A549 (cell line): ENCODE measurements around the gene TCN2. TPM values are rescaled to one million over a fixed set of nuclear protein-coding genes. Genes with fewer than 3 reads are reported as not detected.
A peak's percentile ranks its signal among the peaks of the same experiment; 100 is the strongest.

Experiments used
- ATAC-seq, 2 experiments: fragments of 200-7000 bp in 1 of 2; fragments of >200 bp in 1 of 2; cut with Nextera tagmentation in 1 of 2; cut with Tn5 transposase in 1 of 2; 3 replicates each; pipeline versions ENCODE4 v1.8.0 to v1.9.1; 2018 to 2020; ENCODE audit warnings: mild to moderate bottlenecking in 1 of 2, moderate library complexity in 1 of 2
- CTCF ChIA-PET: fragments of 300-600 bp; sonication (Branson Sonifier 250); formaldehyde crosslinking; extraction: SDS; loops from one replicate; lab custom pipeline; 2021; ENCODE audit warnings: antibody characterized with exemption, inconsistent platforms; lab: Yijun Ruan, JAX
- POLR2A ChIA-PET: fragments of 350-600 bp; formaldehyde crosslinking; extraction: SDS; loops from one replicate; lab custom pipeline; 2021; ENCODE audit warnings: antibody characterized with exemption, inconsistent platforms; lab: Yijun Ruan, JAX
- DNase-seq, 2 experiments: peaks; one replicate each; pipeline versions ENCODE4 v3.0.0 to v3.0.0-alpha.2; 2011 to 2016; ENCODE audit warnings: low read depth in 1 of 2, low spot score in 1 of 2
- FAIRE-seq: peaks from 2 replicates; lab custom pipeline; 2011; peaks lifted over from hg19 to GRCh38; lab: Jason Lieb, UNC
- H3K27ac ChIP-seq, 2 experiments: fragments of >200 bp; sonication (Bioruptor Twin); formaldehyde crosslinking; 3 replicates each; pipeline ENCODE4 v1.5.1; 2016 to 2017
- H3K4me1 ChIP-seq: fragments of >200 bp; sonication (Bioruptor Twin); formaldehyde crosslinking; 3 replicates; pipeline ENCODE4 v1.6.1; 2016
- H3K4me2 ChIP-seq: fragments of >200 bp; sonication (Bioruptor Twin); formaldehyde crosslinking; 3 replicates; pipeline ENCODE4 v1.6.1; 2016
- H3K4me3 ChIP-seq: fragments of >200 bp; sonication (Bioruptor Twin); formaldehyde crosslinking; 3 replicates; pipeline ENCODE4 v1.5.1; 2016
- H3K9me3 ChIP-seq: fragments of >200 bp; sonication (Bioruptor Twin); formaldehyde crosslinking; 3 replicates; pipeline ENCODE4 v1.6.1; 2016
- BHLHE40 ChIP-seq: IDR thresholded peaks from 2 replicates; pipeline ENCODE4 v1.6.1; 2012; ENCODE audit warnings: low read depth, low read length, inconsistent platforms
- CBX8 ChIP-seq: fragments of 200-600 bp; sonication (generic); IDR thresholded peaks from 2 replicates; pipeline ENCODE4 v1.6.1; 2016
- CEBPB ChIP-seq, 2 experiments: fragments of >200 bp in 1 of 2; sonication (Bioruptor Twin) in 1 of 2; formaldehyde crosslinking in 1 of 2; IDR thresholded peaks; 2 replicates each; pipeline ENCODE4 v1.6.1; 2012 to 2016
- CHD2 ChIP-seq: fragments of 150-350 bp; IDR thresholded peaks from 2 replicates; pipeline ENCODE4 v1.6.1; 2014; ENCODE audit warnings: low read length; ENCODE audit not compliant: partially characterized antibody
- CHD4 ChIP-seq: fragments of 200-600 bp; sonication (generic); IDR thresholded peaks from 2 replicates; pipeline ENCODE4 v1.6.1; 2016; ENCODE audit warnings: antibody characterized with exemption, mild to moderate bottlenecking, borderline replicate concordance
- E2F6 ChIP-seq: IDR thresholded peaks from 2 replicates; pipeline ENCODE4 v1.6.1; 2012; ENCODE audit warnings: low read depth, borderline replicate concordance
- EHMT2 ChIP-seq: fragments of 200-600 bp; sonication (generic); IDR thresholded peaks from 2 replicates; pipeline ENCODE4 v1.6.1; 2016; ENCODE audit warnings: antibody characterized with exemption, low read depth, mild to moderate bottlenecking, moderate library complexity
- EP300 ChIP-seq, 2 experiments: fragments of >200 bp; sonication (Bioruptor Twin); formaldehyde crosslinking; IDR thresholded peaks; 2 replicates in 1 of 2; 3 replicates in 1 of 2; pipeline ENCODE4 v1.6.1; 2016 to 2017
- FOSB ChIP-seq: fragments of 250-450 bp; sonication (Bioruptor Pico); IDR thresholded peaks from 2 replicates; pipeline ENCODE4 v1.5.0; 2020; ENCODE audit warnings: mild to moderate bottlenecking, moderate library complexity
- HMGXB4 ChIP-seq: fragments of 250-450 bp; sonication (Bioruptor Pico); IDR thresholded peaks from 2 replicates; pipeline ENCODE4 v1.5.0; 2021; ENCODE audit warnings: mild to moderate bottlenecking, moderate library complexity, borderline replicate concordance
- JUN ChIP-seq, 2 experiments: fragments of >200 bp; sonication (Bioruptor Twin); formaldehyde crosslinking; IDR thresholded peaks; 2 replicates in 1 of 2; 3 replicates in 1 of 2; pipeline ENCODE4 v1.6.1; 2016 to 2017
- JUNB ChIP-seq: fragments of >200 bp; sonication (Bioruptor Twin); formaldehyde crosslinking; IDR thresholded peaks from 2 replicates; pipeline ENCODE4 v1.6.1; 2016
- KDM1A ChIP-seq: fragments of 200-600 bp; sonication (generic); IDR thresholded peaks from 2 replicates; pipeline ENCODE4 v1.6.1; 2016; ENCODE audit warnings: low read depth, mild to moderate bottlenecking
- MAFK ChIP-seq: fragments of 450-650 bp; IDR thresholded peaks from 2 replicates; pipeline ENCODE4 v1.6.1; 2014; ENCODE audit not compliant: partially characterized antibody
- NFE2L2 ChIP-seq: fragments of 150-350 bp; conservative IDR thresholded peaks from 2 replicates; pipeline ENCODE4 v1.6.1; 2014; ENCODE audit warnings: low read length
- POLR2A ChIP-seq: IDR thresholded peaks from 2 replicates; pipeline ENCODE4 v1.6.1; 2012; ENCODE audit warnings: mild to moderate bottlenecking, low read length
- RAD21 ChIP-seq, 2 experiments: fragments of >200 bp in 1 of 2; sonication (Bioruptor Twin) in 1 of 2; formaldehyde crosslinking in 1 of 2; IDR thresholded peaks in 1 of 2; conservative IDR thresholded peaks in 1 of 2; 2 replicates in 1 of 2; 3 replicates in 1 of 2; pipeline ENCODE4 v1.6.1; 2012 to 2018; ENCODE audit warnings: inconsistent platforms in 1 of 2
- RCOR1 ChIP-seq: fragments of 150-350 bp; IDR thresholded peaks from 2 replicates; pipeline ENCODE4 v1.6.1; 2014; ENCODE audit warnings: antibody characterized with exemption, low read length, low read depth
- RFX5 ChIP-seq: fragments of 450-650 bp; IDR thresholded peaks from 2 replicates; pipeline ENCODE4 v1.7.1; 2014; ENCODE audit warnings: antibody characterized with exemption, mild to moderate bottlenecking, moderate library complexity
- RNF2 ChIP-seq: fragments of 200-600 bp; sonication (generic); IDR thresholded peaks from 2 replicates; pipeline ENCODE4 v1.6.1; 2016; ENCODE audit warnings: low read depth, mild to moderate bottlenecking, antibody characterized with exemption, moderate library complexity, borderline replicate concordance
- SMC3 ChIP-seq: fragments of >200 bp; sonication (Bioruptor Twin); formaldehyde crosslinking; IDR thresholded peaks from 3 replicates; pipeline ENCODE4 v1.6.1; 2018; ENCODE audit warnings: inconsistent platforms
- SREBF2 ChIP-seq: fragments of 450-650 bp; IDR thresholded peaks from 2 replicates; pipeline ENCODE4 v1.6.1; 2014; ENCODE audit warnings: mild to moderate bottlenecking, moderate library complexity
- TFCP2L1 ChIP-seq: fragments of 250-450 bp; sonication (Bioruptor Pico); IDR thresholded peaks from 2 replicates; pipeline ENCODE4 v1.5.0; 2021; ENCODE audit warnings: mild to moderate bottlenecking
- ZFP36 ChIP-seq: fragments of 450-650 bp; IDR thresholded peaks from 2 replicates; pipeline ENCODE4 v1.6.1; 2014; ENCODE audit warnings: borderline replicate concordance; ENCODE audit not compliant: partially characterized antibody
- ZSCAN20 ChIP-seq: fragments of 250-450 bp; sonication (Bioruptor Pico); IDR thresholded peaks from 2 replicates; pipeline ENCODE4 v1.8.0; 2022; ENCODE audit warnings: mild to moderate bottlenecking, moderate library complexity
- WGBS: methylation state at CpG from one replicate; pipeline ENCODE4 v1.1.6; 2017; ENCODE audit errors: missing lambda C conversion rate; 5-methylcytosine and 5-hydroxymethylcytosine counted together
- polyA plus RNA-seq, 4 experiments: library from polyadenylated mRNA; depleted of rRNA in 3 of 4; stranded (reverse); fragments of >200 nt; fragmentation: RNase III in 1 of 4; extraction: RNeasy Plus Mini Kit Qiagen cat#74134 plus additional on column Dnase treatment in 1 of 4; gene quantifications; 2 replicates in 3 of 4; 3 replicates in 1 of 4; pipeline ENCODE4 v1.2.3, GENCODE V29; 2011 to 2017
- TF ChIP-seq, protein P1 (sequence below): fragments of 250-450 bp; sonication (Bioruptor Pico); IDR thresholded peaks from 2 replicates; pipeline ENCODE4 v1.5.0; 2020; ENCODE audit warnings: low read depth, mild to moderate bottlenecking, moderate library complexity
- TF ChIP-seq, protein P2 (sequence below): fragments of >200 bp; sonication (Bioruptor Twin); formaldehyde crosslinking; IDR thresholded peaks from 3 replicates; pipeline ENCODE4 v1.6.1; 2016

The TCN2 gene
- polyA plus RNA-seq, 2 of the 4 experiments (the other 2 are of a cell fraction), result 3.9 to 4.3 TPM

DNA sequence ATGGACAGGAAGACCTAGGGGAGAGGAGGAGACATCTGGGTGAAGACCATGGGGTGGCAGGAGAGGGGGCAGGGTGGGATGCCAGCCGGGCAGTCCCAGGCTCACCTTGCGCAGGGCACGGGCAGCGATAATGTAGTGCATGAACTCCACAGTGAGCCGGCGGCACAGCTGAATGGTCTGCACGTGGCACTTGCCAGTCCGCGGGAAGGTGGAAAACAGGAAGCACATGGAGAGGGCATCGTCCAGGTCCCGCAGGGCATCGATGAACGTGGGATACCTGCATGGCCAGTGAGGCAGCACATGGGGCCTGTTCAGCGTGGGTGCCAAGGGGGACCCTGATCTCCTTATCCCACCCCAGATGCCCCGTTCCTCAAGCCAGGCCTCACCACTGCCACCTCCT lies 22.5 kb upstream of the TCN2 start:
- no peaks in the 10 kb centered on the region for H3K9me3 ChIP-seq
- POLR2A ChIA-PET, result no interaction called here
- H3K27ac ChIP-seq, result no peak overlapping the region
- H3K4me3 ChIP-seq, result no peak overlapping the region
- 94% methylated on average over 15 of the region's 15 CpGs for WGBS
- DNase-seq, result no peak
- no peaks in the 10 kb centered on the region for H3K4me1 ChIP-seq
- peak in 1 of 2 experiments; percentile 15; a peak in 1 of 6 replicates for ATAC-seq
- H3K4me2 ChIP-seq, result no peak overlapping the region
- TF ChIP-seq RNF2 (no peak), CHD4 (no peak), RAD21 (conservative IDR thresholded peaks at IDR 0.05 in 1 of 2, IDR thresholded peaks at IDR 0.05 in 1 of 2) (no peak), POLR2A (no peak), KDM1A (no peak), E2F6 (no peak), CEBPB (IDR thresholded peaks at IDR 0.05) (no peak), CHD2 (no peak), CBX8 (no peak), TFCP2L1 (CRISPR knock-in tag) (no peak)
- CTCF ChIA-PET, result no interaction called here
- no peak for FAIRE-seq

GRCh38 chr22:30586414-30586813 lies 20.6 kb upstream of the TCN2 start:
- WGBS, result 91% methylated on average over 8 of the region's 8 CpGs
- Histone ChIP-seq H3K9me3 (no peaks in the 10 kb centered on the region), H3K4me1 (peaks cover 8% of the 10 kb centered on the region; the same call in 2 of the 3 replicates), H3K4me3 (no peak overlapping the region), H3K4me2 (no peak overlapping the region), H3K27ac (no peak overlapping the region)
- DNase-seq (no peak), ATAC-seq (no peak), FAIRE-seq (no peak)
- POLR2A ChIA-PET, result interaction anchor here (1.2 kb wide), 1 partner anchor 13 kb away, joined by 4 read pairs; no protein-coding TSS in a partner anchor
- TF ChIP-seq RCOR1 (no peak), EP300 (IDR thresholded peaks at IDR 0.05) (no peak), RAD21 (conservative IDR thresholded peaks at IDR 0.05 in 1 of 2, IDR thresholded peaks at IDR 0.05 in 1 of 2) (no peak), RFX5 (no peak), KDM1A (no peak), JUN (IDR thresholded peaks at IDR 0.05) (no peak), BHLHE40 (no peak), EHMT2 (no peak), MAFK (no peak), ZSCAN20 (CRISPR knock-in tag) (no peak), HMGXB4 (no peak), JUNB (no peak), FOSB (no peak), NFE2L2 (no peak), SMC3 (no peak), CEBPB (IDR thresholded peaks at IDR 0.05) (no peak), ZFP36 (no peak), SREBF2 (no peak)
- TF ChIP-seq, protein P1, sequence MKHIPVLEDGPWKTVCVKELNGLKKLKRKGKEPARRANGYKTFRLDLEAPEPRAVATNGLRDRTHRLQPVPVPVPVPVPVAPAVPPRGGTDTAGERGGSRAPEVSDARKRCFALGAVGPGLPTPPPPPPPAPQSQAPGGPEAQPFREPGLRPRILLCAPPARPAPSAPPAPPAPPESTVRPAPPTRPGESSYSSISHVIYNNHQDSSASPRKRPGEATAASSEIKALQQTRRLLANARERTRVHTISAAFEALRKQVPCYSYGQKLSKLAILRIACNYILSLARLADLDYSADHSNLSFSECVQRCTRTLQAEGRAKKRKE (CRISPR knock-in tag), result no peak
- TF ChIP-seq, protein P2, sequence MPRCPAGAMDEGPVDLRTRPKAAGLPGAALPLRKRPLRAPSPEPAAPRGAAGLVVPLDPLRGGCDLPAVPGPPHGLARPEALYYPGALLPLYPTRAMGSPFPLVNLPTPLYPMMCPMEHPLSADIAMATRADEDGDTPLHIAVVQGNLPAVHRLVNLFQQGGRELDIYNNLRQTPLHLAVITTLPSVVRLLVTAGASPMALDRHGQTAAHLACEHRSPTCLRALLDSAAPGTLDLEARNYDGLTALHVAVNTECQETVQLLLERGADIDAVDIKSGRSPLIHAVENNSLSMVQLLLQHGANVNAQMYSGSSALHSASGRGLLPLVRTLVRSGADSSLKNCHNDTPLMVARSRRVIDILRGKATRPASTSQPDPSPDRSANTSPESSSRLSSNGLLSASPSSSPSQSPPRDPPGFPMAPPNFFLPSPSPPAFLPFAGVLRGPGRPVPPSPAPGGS, result no peak
- CTCF ChIA-PET, result interaction anchor here (1.0 kb wide), 1 partner anchor 333 kb away, joined by 4 read pairs; no protein-coding TSS in a partner anchor
